B cell (primary cell): Measurements from ENCODE around the gene LRRC26. TPM values are rescaled to one million over a fixed set of nuclear protein-coding genes. Genes with fewer than 3 reads are reported as not detected.

Source experiments
- ATAC-seq: fragments of 200-7000 bp; cut with Tn5 transposase; one replicate; pipeline ENCODE4 v1.10.0; 2021; ENCODE audit warnings: low read depth, mild to moderate bottlenecking, moderate number of reproducible peaks, moderate library complexity
- CTCF ChIA-PET: fragments of 350-600 bp; sonication (Branson Sonifier 250); formaldehyde crosslinking; loops from one replicate; lab custom pipeline; 2021; ENCODE audit warnings: antibody characterized with exemption, inconsistent platforms; lab: Charles Lee
- POLR2A ChIA-PET: fragments of 350-600 bp; sonication (Branson Sonifier 250); formaldehyde crosslinking; loops from one replicate; lab custom pipeline; 2021; ENCODE audit warnings: antibody characterized with exemption; lab: Charles Lee
- DNase-seq: peaks from one replicate; pipeline ENCODE4 v3.0.0; 2013
- H2AFZ ChIP-seq: 2 replicates; pipeline ENCODE4 v1.6.1; 2012; ENCODE audit warnings: mild to moderate bottlenecking, low read depth, low read length; ENCODE audit not compliant: insufficient read depth, poor library complexity, severe bottlenecking
- H3K27ac ChIP-seq, 2 donors: 1 replicate in 1 of 2; 2 replicates in 1 of 2; pipeline ENCODE4 v1.5.1; 2012 to 2013; ENCODE audit warnings: low read length in 2 of 2, mild to moderate bottlenecking in 2 of 2, moderate library complexity in 1 of 2
- H3K27me3 ChIP-seq, 4 experiments: fragments of 200-600 bp in 1 of 4; sonication (generic) in 1 of 4; replicated peaks in 1 of 4; 1 replicate in 2 of 4; 2 replicates in 2 of 4; pipeline versions ENCODE4 v1.6.1 to v1.7.0; 2013 to 2016; ENCODE audit warnings: low read length in 3 of 4, mild to moderate bottlenecking in 2 of 4, mixed read lengths in 1 of 4, moderate library complexity in 1 of 4; ENCODE audit not compliant: insufficient read depth in 4 of 4, control insufficient read depth in 3 of 4; ENCODE audit errors: control extremely low read depth in 1 of 4
- H3K36me3 ChIP-seq, 2 experiments: replicated peaks in 1 of 2; 1 replicate in 1 of 2; 2 replicates in 1 of 2; pipeline versions ENCODE4 v1.6.1 to v1.7.1; 2013; ENCODE audit warnings: low read length in 1 of 2; ENCODE audit not compliant: insufficient read depth in 2 of 2, control insufficient read depth in 1 of 2; ENCODE audit errors: control extremely low read depth in 1 of 2, extremely low read depth in 1 of 2
- H3K4me1 ChIP-seq, 2 donors: fragments of 200-600 bp in 1 of 2; sonication (generic) in 1 of 2; 1 replicate in 1 of 2; 2 replicates in 1 of 2; pipeline versions ENCODE4 v1.5.1 to v1.6.1; 2013 to 2017; ENCODE audit warnings: low read length in 2 of 2; ENCODE audit not compliant: control insufficient read depth in 2 of 2, insufficient read depth in 2 of 2
- H3K4me2 ChIP-seq: replicated peaks from 2 replicates; pipeline ENCODE3; 2012; ENCODE audit warnings: mild to moderate bottlenecking, low read depth, low read length; ENCODE audit not compliant: poor library complexity, severe bottlenecking
- H3K4me3 ChIP-seq, 5 experiments: fragments of 200-600 bp in 1 of 5; sonication (generic) in 1 of 5; 1 replicate in 3 of 5; 2 replicates in 2 of 5; pipeline versions ENCODE4 v1.5.1 to v1.7.0; 2011 to 2016; ENCODE audit warnings: low read length in 4 of 5, mild to moderate bottlenecking in 4 of 5, low read depth in 2 of 5, control low read depth in 1 of 5, moderate library complexity in 1 of 5; ENCODE audit not compliant: insufficient read depth in 1 of 5; ENCODE audit errors: control extremely low read depth in 1 of 5, extremely low read depth in 1 of 5
- H3K79me2 ChIP-seq: fragments of 200-600 bp; sonication (generic); one replicate; pipeline ENCODE4 v1.6.0; 2016; ENCODE audit warnings: low read length; ENCODE audit not compliant: control insufficient read depth, insufficient read depth
- H3K9ac ChIP-seq: fragments of 200-600 bp; sonication (generic); 2 replicates; pipeline ENCODE4 v1.6.1; 2017; ENCODE audit warnings: mild to moderate bottlenecking, low read length, moderate library complexity
- H3K9me3 ChIP-seq, 3 donors: one replicate each; pipeline versions ENCODE4 v1.6.1 to v1.7.1; 2013; ENCODE audit warnings: low read length in 2 of 3; ENCODE audit not compliant: control insufficient read depth in 2 of 3, insufficient read depth in 1 of 3; ENCODE audit errors: control extremely low read depth in 1 of 3
- H4K20me1 ChIP-seq: 2 replicates; pipeline ENCODE4 v1.6.0; 2012; ENCODE audit warnings: mild to moderate bottlenecking, low read length; ENCODE audit not compliant: insufficient read depth, control insufficient read depth, poor library complexity, severe bottlenecking
- H3K27ac Mint-ChIP-seq: one replicate; pipeline ENCODE4 v1.8.0; 2021; ENCODE audit warnings: mixed read lengths
- H3K27me3 Mint-ChIP-seq: one replicate; pipeline ENCODE4 v1.8.0; 2021; ENCODE audit warnings: mixed read lengths
- H3K4me1 Mint-ChIP-seq: one replicate; pipeline ENCODE4 v1.8.0; 2021; ENCODE audit warnings: mixed read lengths
- H3K4me3 Mint-ChIP-seq: one replicate; pipeline ENCODE4 v1.8.0; 2021; ENCODE audit warnings: mixed read lengths
- H3K9me3 Mint-ChIP-seq: one replicate; pipeline ENCODE4 v1.8.0; 2022; ENCODE audit warnings: mixed read lengths; ENCODE audit not compliant: insufficient read depth
- CTCF ChIP-seq: fragments of 200-600 bp; IDR thresholded peaks from one replicate; pipeline ENCODE4 v1.8.0; 2022; ENCODE audit warnings: antibody characterized with exemption, mild to moderate bottlenecking
- EZH2 ChIP-seq: IDR thresholded peaks from 2 replicates; pipeline ENCODE4 v1.6.1; 2012; ENCODE audit warnings: borderline replicate concordance, low read depth, mild to moderate bottlenecking, moderate library complexity, low read length; ENCODE audit not compliant: insufficient read depth, poor library complexity, severe bottlenecking
- WGBS: methylation state at CpG from one replicate; pipeline ENCODE4 v1.1.5; 2013; ENCODE audit warnings: missing lambda C conversion rate; ENCODE audit not compliant: insufficient coverage; 5-methylcytosine and 5-hydroxymethylcytosine counted together
- intact Hi-C: fragments of 100-400 bp; cut with micrococcal nuclease; formaldehyde crosslinking; loops from one replicate; pipeline ENCODE4 v1.10.0; 2022
- polyA plus RNA-seq: library from polyadenylated mRNA; depleted of rRNA; stranded (reverse); fragments of >200 nt; gene quantifications from 2 replicates; pipeline ENCODE4 v1.2.3, GENCODE V29; 2012
- total RNA-seq, 2 donors: library from RNA; stranded (reverse); fragments of 120-200 nt in 1 of 2; gene quantifications; 1 replicate in 1 of 2; 2 replicates in 1 of 2; pipeline versions ENCODE4 v1.2.3 to v1.2.4, GENCODE V29; 2013 to 2022

Gene LRRC26
- total and polyA plus RNA-seq, 2 donors (not counting 1 experiment from before 2014, with no cell fraction given), result not detected

GRCh38 chr9:137192859-137193258 lies 23.0 kb upstream of the LRRC26 start:
- Histone ChIP-seq H3K9ac (no peak overlapping the region), H3K4me1 (peaks cover 10 to 21% of the 10 kb centered on the region in 2 donors), H3K4me3 (no peak overlapping the region), H3K27ac (no peak overlapping the region), H4K20me1 (peaks cover 44% of the 10 kb centered on the region), H3K27me3 (no peaks in the 10 kb centered on the region), H3K4me2 (no peak overlapping the region), H3K36me3 (peaks cover 0 to 19% of the 10 kb centered on the region in 2 experiments), H3K9me3 (peaks cover 0 to 3% (median 0%) of the 10 kb centered on the region in 3 donors), H3K79me2 (peaks cover 82% of the 10 kb centered on the region), H2AFZ (no peak overlapping the region)
- no peak for ATAC-seq
- TF ChIP-seq EZH2, result no peak
- TF ChIP-seq CTCF, result no peak
- Mint-ChIP-seq H3K27me3 (no peaks in the 10 kb centered on the region), H3K27ac (no peak overlapping the region), H3K4me1 (peaks cover 19% of the 10 kb centered on the region), H3K9me3 (no peaks in the 10 kb centered on the region), H3K4me3 (no peak overlapping the region)
- DNase-seq, result no peak
- 97% methylated on average over 2 of the region's 2 CpGs for WGBS
- intact Hi-C loops, result no loop called here
- ChIA-PET POLR2A (no interaction called here), CTCF (interaction anchor here (1.1 kb wide), 1 partner anchor 75 kb away, joined by 3 read pairs; no protein-coding TSS in a partner anchor)

GRCh38 chr9:137192448-137192780 lies 22.6 kb upstream of the LRRC26 start:
- H3K4me3 Mint-ChIP-seq, result no peak overlapping the region
- ATAC-seq (no peak), DNase-seq (no peak)
- Histone ChIP-seq H3K4me2 (no peak overlapping the region), H3K36me3 (peaks cover 0 to 19% of the 10 kb centered on the region in 2 experiments), H4K20me1 (peaks cover 40% of the 10 kb centered on the region), H3K79me2 (peaks cover 82% of the 10 kb centered on the region), H3K27ac (no peak overlapping the region), H3K4me3 (no peak overlapping the region), H3K27me3 (no peaks in the 10 kb centered on the region), H3K9ac (no peak overlapping the region), H3K9me3 (peaks cover 0 to 3% (median 0%) of the 10 kb centered on the region in 3 donors), H3K4me1 (peaks cover 15 to 25% of the 10 kb centered on the region in 2 donors), H2AFZ (no peak overlapping the region)
- no peaks in the 10 kb centered on the region for H3K9me3 Mint-ChIP-seq
- ChIA-PET CTCF (interaction anchor here (1.1 kb wide), 1 partner anchor 74 kb away, joined by 3 read pairs; no protein-coding TSS in a partner anchor), POLR2A (no interaction called here)
- no peaks in the 10 kb centered on the region for H3K27me3 Mint-ChIP-seq
- 98% methylated on average over 4 of the region's 10 CpGs for WGBS
- no peak for TF ChIP-seq CTCF
- TF ChIP-seq EZH2, result no peak
- H3K4me1 Mint-ChIP-seq, result peaks cover 23% of the 10 kb centered on the region
- no peak overlapping the region for H3K27ac Mint-ChIP-seq
- intact Hi-C loops, result no loop called here
